ENCODE measurements around the gene DOCK1.

GRCh38 chr10:127351542-127351941, 446.3 kb downstream of the DOCK1 start:
- TF ChIP-seq CTCF (IDR thresholded peaks at IDR 0.05) (no peak), POLR2A (IDR thresholded peaks at IDR 0.05) (no peak)
